Panc1 (cell line): ENCODE results near the gene SLC6A13. TPM values are rescaled to one million over a fixed set of nuclear protein-coding genes. Genes with fewer than 3 reads are reported as not detected.

ENCODE experiments used
- ATAC-seq: fragments of 200-7000 bp; cut with Tn5 transposase; 2 replicates; pipeline ENCODE4 v1.9.1; 2020; ENCODE audit warnings: mild to moderate bottlenecking, moderate library complexity
- BruUV-seq: library from RNA; stranded (reverse); fragments of 400-500 nt; replicated peaks from 2 replicates; lab custom pipeline; 2021; lab: Mats Ljungman, UMichigan
- CTCF ChIA-PET: fragments of 300-600 bp; sonication (Branson Sonifier 250); formaldehyde crosslinking; loops from one replicate; lab custom pipeline; 2022; ENCODE audit warnings: antibody characterized with exemption; lab: Charles Lee
- POLR2A ChIA-PET: fragments of 300-600 bp; sonication (Branson Sonifier 250); formaldehyde crosslinking; loops from one replicate; lab custom pipeline; 2022; ENCODE audit warnings: antibody characterized with exemption; lab: Charles Lee
- DNase-seq: peaks from one replicate; pipeline ENCODE4 v3.0.0-alpha.2; 2010; ENCODE audit warnings: low read depth, low spot score
- H3K27ac ChIP-seq: 2 replicates; pipeline ENCODE4 v1.5.1; 2011; ENCODE audit warnings: mild to moderate bottlenecking, low read length, inconsistent platforms
- H3K27me3 ChIP-seq: fragments of 200-500 bp; sonication (Bioruptor generic); 2 replicates; pipeline ENCODE4 v1.6.0; 2014; ENCODE audit warnings: low read length, inconsistent platforms; ENCODE audit not compliant: control insufficient read depth, insufficient read depth
- H3K36me3 ChIP-seq: fragments of 200-500 bp; sonication (Bioruptor generic); 2 replicates; pipeline ENCODE4 v1.5.1; 2014; ENCODE audit warnings: inconsistent platforms, mild to moderate bottlenecking, low read length, moderate library complexity; ENCODE audit not compliant: control insufficient read depth, insufficient read depth
- H3K4me1 ChIP-seq: 2 replicates; pipeline ENCODE4 v1.5.1; 2011; ENCODE audit warnings: inconsistent platforms, mild to moderate bottlenecking, low read length, moderate library complexity; ENCODE audit not compliant: control insufficient read depth, insufficient read depth
- H3K4me3 ChIP-seq, 2 experiments: 2 replicates each; pipeline ENCODE4 v1.5.1; 2011 to 2012; ENCODE audit warnings: low read depth in 2 of 2, low read length in 2 of 2, mild to moderate bottlenecking in 2 of 2, inconsistent platforms in 1 of 2, moderate library complexity in 1 of 2
- H3K9me3 ChIP-seq: fragments of 200-500 bp; sonication (Bioruptor generic); 2 replicates; pipeline ENCODE4 v1.5.1; 2014; ENCODE audit warnings: low read depth, mild to moderate bottlenecking, inconsistent platforms, low read length, moderate library complexity; ENCODE audit not compliant: control insufficient read depth, insufficient read depth
- CTCF ChIP-seq: fragments of 450-650 bp; IDR thresholded peaks from 2 replicates; pipeline ENCODE4 v1.5.1; 2017; ENCODE audit warnings: mild to moderate bottlenecking
- POLR2AphosphoS5 ChIP-seq: IDR thresholded peaks from 2 replicates; pipeline ENCODE4 v1.6.1; 2012; ENCODE audit warnings: mild to moderate bottlenecking, low read depth, low read length, moderate library complexity
- REST ChIP-seq, 2 experiments: IDR thresholded peaks; 2 replicates each; pipeline ENCODE4 v1.6.1; 2011 to 2012; ENCODE audit warnings: low read depth in 2 of 2, control low read depth in 1 of 2, low read length in 1 of 2, mild to moderate bottlenecking in 1 of 2, moderate library complexity in 1 of 2; ENCODE audit not compliant: insufficient read depth in 1 of 2
- SIN3A ChIP-seq: IDR thresholded peaks from 2 replicates; pipeline ENCODE4 v1.6.1; 2012; ENCODE audit warnings: low read depth, mild to moderate bottlenecking, low read length, moderate library complexity, borderline replicate concordance; ENCODE audit not compliant: insufficient read depth
- TCF7L2 ChIP-seq: IDR thresholded peaks from 2 replicates; pipeline ENCODE4 v1.6.1; 2011; ENCODE audit warnings: mild to moderate bottlenecking, low read depth, low read length, inconsistent platforms
- in situ Hi-C: cut with HindIII; loops from 2 replicates; pipeline ENCODE4 v1.10.0; 2016; ENCODE audit warnings: low sequenced_read_pairs, low pct_unique_long_range_greater_than_20kb
- intact Hi-C: fragments of 100-400 bp; cut with micrococcal nuclease; formaldehyde crosslinking; loops from one replicate; pipeline ENCODE4 v1.10.0; 2022; ENCODE audit not compliant: unreplicated experiment
- total RNA-seq: library from RNA; stranded (reverse); gene quantifications from one replicate; pipeline ENCODE4 v1.2.1, GENCODE V29; 2021; ENCODE audit not compliant: unreplicated experiment

Gene SLC6A13
- total RNA-seq, 1 experiment from 2014 or later: 0.57 TPM

GRCh38 chr12:293199-293598 lies 30.6 kb upstream of the SLC6A13 start:
- H3K36me3 ChIP-seq: no peaks in the 10 kb centered on the region; the same call in none of the 2 replicates

GRCh38 chr12:292186-292585 lies 29.6 kb upstream of the SLC6A13 start:
- TF ChIP-seq TCF7L2 (no peak), POLR2AphosphoS5 (no peak), REST (IDR thresholded peaks at IDR 0.05; ENCODE audit: insufficient read depth in 1 of 2, low read depth in 2 of 2, low read length in 1 of 2) (no peak), CTCF (no peak), SIN3A (no peak)
- BruUV-seq: no TSS peak
- Histone ChIP-seq H3K9me3 (no peaks in the 10 kb centered on the region), H3K4me3 (no peak overlapping the region), H3K36me3 (no peaks in the 10 kb centered on the region; the same call in none of the 2 replicates), H3K27ac (no peak overlapping the region), H3K4me1 (no peaks in the 10 kb centered on the region), H3K27me3 (no peaks in the 10 kb centered on the region)
- no peak for DNase-seq
- no peak for ATAC-seq
- intact Hi-C loops: no loop called here
- ChIA-PET POLR2A (no interaction called here), CTCF (no interaction called here)
- in situ Hi-C loops: no loop called here

More at GRCh38 chr12:293199-293598, 30.6 kb upstream of the SLC6A13 start:
- ChIA-PET CTCF (no interaction called here), POLR2A (no interaction called here)
- Histone ChIP-seq H3K27ac (no peak overlapping the region), H3K27me3 (no peaks in the 10 kb centered on the region), H3K4me3 (no peak overlapping the region), H3K9me3 (no peaks in the 10 kb centered on the region), H3K4me1 (no peaks in the 10 kb centered on the region)
- TF ChIP-seq CTCF (no peak), POLR2AphosphoS5 (no peak), TCF7L2 (no peak), REST (IDR thresholded peaks at IDR 0.05; ENCODE audit: insufficient read depth in 1 of 2, low read depth in 2 of 2, low read length in 1 of 2) (no peak), SIN3A (no peak)
- DNase-seq (no peak), ATAC-seq (no peak)
- intact Hi-C loops (no loop called here), in situ Hi-C loops (no loop called here)
- no TSS peak for BruUV-seq
